Parathyroid adenoma (tissue), 2 donors: ENCODE data around the gene RNF215.
"Not testable (repeated sequence)": the region's sequence is repeated elsewhere in the genome, so short reads cannot be mapped to it uniquely, and the experiment has no call there.

Experiments
- H2AFZ ChIP-seq: fragments of 300-600 bp; sonication (generic); one replicate; pipeline ENCODE4 v1.7.0; 2017; ENCODE audit warnings: antibody characterized with exemption, mild to moderate bottlenecking
- H3K27ac ChIP-seq: fragments of 300-600 bp; sonication (generic); one replicate; pipeline ENCODE4 v1.7.0; 2017
- H3K27me3 ChIP-seq: fragments of 300-600 bp; sonication (generic); one replicate; pipeline ENCODE4 v1.7.0; 2017; ENCODE audit warnings: low read length; ENCODE audit not compliant: control insufficient read depth, insufficient read depth
- H3K36me3 ChIP-seq: fragments of 300-600 bp; sonication (generic); one replicate; pipeline ENCODE4 v1.7.0; 2017; ENCODE audit warnings: low read length; ENCODE audit not compliant: control insufficient read depth, insufficient read depth
- H3K4me1 ChIP-seq: fragments of 300-600 bp; sonication (generic); one replicate; pipeline ENCODE4 v1.7.0; 2017; ENCODE audit warnings: control low read depth
- H3K4me2 ChIP-seq: fragments of 300-600 bp; sonication (generic); one replicate; pipeline ENCODE4 v1.7.0; 2017; ENCODE audit warnings: low read length
- H3K4me3 ChIP-seq: fragments of 300-600 bp; sonication (generic); one replicate; pipeline ENCODE4 v1.7.0; 2017; ENCODE audit warnings: low read depth, low read length
- H3K79me2 ChIP-seq: fragments of 300-600 bp; sonication (generic); one replicate; pipeline ENCODE4 v1.7.0; 2017; ENCODE audit warnings: control low read depth
- H3K9ac ChIP-seq: fragments of 300-600 bp; sonication (generic); one replicate; pipeline ENCODE4 v1.7.0; 2017; ENCODE audit warnings: mild to moderate bottlenecking
- H3K9me3 ChIP-seq: fragments of 300-600 bp; sonication (generic); one replicate; pipeline ENCODE4 v1.7.0; 2017; ENCODE audit warnings: low read length; ENCODE audit not compliant: control insufficient read depth
- TF ChIP-seq, protein P1 (sequence below): fragments of 300-600 bp; sonication (generic); IDR thresholded peaks from one replicate; pipeline ENCODE4 v1.7.0; 2017; ENCODE audit warnings: antibody characterized with exemption, mild to moderate bottlenecking
- donor health status: primary hyperparathyroidism.

RNF215 gene

DNA sequence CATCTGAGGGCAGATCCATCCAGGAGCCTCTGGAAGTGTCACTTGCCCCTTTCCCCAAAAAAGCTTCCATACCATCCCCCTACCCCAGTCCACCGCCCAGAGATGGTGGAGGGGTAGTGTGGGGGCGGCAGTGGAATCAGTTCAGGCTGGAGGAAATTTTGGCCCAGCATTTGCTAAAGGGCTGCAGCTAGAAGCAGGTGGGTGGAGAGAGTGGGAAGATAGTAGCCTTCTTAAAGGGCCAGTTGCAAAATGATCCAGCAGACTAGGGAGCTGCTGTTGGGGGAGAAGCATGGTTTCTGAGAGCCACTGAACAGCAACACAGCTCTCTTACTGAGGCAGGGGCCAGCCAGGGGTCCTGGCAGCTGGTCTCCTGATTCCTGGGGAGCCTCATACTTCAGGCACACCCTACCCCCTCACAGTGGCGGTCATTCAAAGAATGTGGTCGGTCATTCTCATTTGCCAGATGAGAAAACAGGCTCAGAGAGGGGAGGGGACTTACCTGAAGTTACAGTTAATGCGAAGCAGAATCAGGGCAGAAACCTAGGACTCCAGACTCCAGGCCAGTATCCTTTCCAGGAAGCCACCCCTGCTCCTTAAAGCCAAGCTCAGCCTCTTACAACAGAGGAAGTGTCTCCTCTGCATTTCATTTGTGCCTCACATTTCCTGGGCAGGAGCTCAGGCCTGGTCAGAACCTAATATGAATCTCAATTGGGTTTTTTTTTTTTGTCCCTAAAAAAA is 15.0 kb upstream of the RNF215 start:
- H3K27ac ChIP-seq = no peak overlapping the region
- no peaks in the 10 kb centered on the region for H3K36me3 ChIP-seq
- H3K9ac ChIP-seq = no peak overlapping the region
- no peaks in the 10 kb centered on the region for H3K9me3 ChIP-seq
- H3K27me3 ChIP-seq = no peaks in the 10 kb centered on the region
- no peak overlapping the region for H3K4me3 ChIP-seq
- no peak overlapping the region for H3K4me2 ChIP-seq
- no peak overlapping the region for H2AFZ ChIP-seq
- TF ChIP-seq, protein P1, sequence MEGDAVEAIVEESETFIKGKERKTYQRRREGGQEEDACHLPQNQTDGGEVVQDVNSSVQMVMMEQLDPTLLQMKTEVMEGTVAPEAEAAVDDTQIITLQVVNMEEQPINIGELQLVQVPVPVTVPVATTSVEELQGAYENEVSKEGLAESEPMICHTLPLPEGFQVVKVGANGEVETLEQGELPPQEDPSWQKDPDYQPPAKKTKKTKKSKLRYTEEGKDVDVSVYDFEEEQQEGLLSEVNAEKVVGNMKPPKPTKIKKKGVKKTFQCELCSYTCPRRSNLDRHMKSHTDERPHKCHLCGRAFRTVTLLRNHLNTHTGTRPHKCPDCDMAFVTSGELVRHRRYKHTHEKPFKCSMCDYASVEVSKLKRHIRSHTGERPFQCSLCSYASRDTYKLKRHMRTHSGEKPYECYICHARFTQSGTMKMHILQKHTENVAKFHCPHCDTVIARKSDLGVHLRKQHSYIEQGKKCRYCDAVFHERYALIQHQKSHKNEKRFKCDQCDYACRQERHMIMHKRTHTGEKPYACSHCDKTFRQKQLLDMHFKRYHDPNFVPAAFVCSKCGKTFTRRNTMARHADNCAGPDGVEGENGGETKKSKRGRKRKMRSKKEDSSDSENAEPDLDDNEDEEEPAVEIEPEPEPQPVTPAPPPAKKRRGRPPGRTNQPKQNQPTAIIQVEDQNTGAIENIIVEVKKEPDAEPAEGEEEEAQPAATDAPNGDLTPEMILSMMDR = no peak
- no peaks in the 10 kb centered on the region for H3K79me2 ChIP-seq
- H3K4me1 ChIP-seq = peaks cover 3% of the 10 kb centered on the region

DNA sequence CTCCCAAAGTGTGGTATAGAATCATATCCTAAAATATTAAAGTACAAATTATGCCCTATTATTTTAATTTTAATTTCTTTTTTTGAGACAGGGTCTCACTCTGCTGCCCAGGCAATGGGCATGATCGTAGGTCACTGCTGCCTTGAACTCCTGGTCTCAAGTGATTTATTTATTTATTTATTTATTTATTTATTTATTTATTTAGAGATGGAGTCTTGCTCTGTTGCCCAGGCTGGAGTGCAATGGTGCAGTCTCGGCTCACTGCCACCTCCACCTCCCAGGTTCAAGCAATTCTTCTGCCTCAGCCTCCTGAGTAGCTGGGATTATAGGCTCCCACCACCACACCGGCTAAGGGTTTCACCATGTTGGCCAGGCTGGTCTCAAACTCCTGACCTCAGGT is 13.8 kb upstream of the RNF215 start:
- H2AFZ ChIP-seq, H3K4me3 ChIP-seq, H3K79me2 ChIP-seq, H3K9ac ChIP-seq, H3K4me1 ChIP-seq, H3K27ac ChIP-seq, H3K36me3 ChIP-seq, H3K27me3 ChIP-seq, H3K4me2 ChIP-seq, H3K9me3 ChIP-seq: not testable (repeated sequence)

DNA sequence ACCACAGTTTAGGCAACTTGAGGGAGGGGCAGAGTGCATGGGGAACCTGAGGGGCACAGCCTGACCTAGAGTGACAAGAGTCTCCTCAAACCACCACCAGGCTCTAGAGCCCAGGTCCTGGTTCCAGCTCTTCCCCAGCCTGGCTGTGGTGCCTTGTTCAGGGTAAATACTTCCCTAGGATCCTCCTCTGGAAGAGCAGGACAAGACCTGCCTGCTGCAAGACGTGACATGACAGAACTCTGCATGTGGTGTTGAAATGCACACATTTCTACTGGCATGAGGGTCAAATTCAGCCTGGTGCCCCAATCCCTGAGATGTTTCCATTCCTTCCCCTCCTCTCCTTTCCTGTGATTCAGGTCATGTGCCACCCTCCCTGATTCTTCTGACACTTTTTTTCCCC is 12.9 kb upstream of the RNF215 start:
- Histone ChIP-seq H3K9me3 (no peaks in the 10 kb centered on the region), H3K27me3 (no peaks in the 10 kb centered on the region), H2AFZ (no peak overlapping the region), H3K4me3 (no peak overlapping the region), H3K9ac (no peak overlapping the region), H3K36me3 (no peaks in the 10 kb centered on the region), H3K4me2 (no peak overlapping the region), H3K79me2 (no peaks in the 10 kb centered on the region), H3K27ac (no peak overlapping the region), H3K4me1 (peaks cover 3% of the 10 kb centered on the region)
- TF ChIP-seq, protein P1 = no peak

DNA sequence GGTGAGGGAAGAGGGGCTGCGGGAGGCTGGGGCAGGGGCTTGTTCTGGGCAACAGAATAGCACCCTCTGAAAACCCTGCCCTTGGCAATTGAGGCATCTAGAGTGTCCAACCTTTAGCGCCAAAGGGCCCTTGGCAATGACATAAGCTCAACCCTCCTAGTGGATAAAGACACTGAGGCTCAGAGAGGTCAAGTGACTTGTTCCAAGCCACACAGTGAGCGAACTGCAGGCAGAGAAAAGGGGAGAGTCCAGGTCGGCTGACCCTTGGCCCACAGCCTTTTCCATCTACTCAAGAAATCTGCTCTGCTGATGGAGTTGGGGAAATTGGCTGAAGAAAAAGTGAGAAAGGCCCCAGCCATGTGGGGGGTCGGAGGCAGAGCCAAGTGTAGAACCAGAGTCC is 12.5 kb upstream of the RNF215 start:
- Histone ChIP-seq H3K4me3 (no peak overlapping the region), H3K36me3 (no peaks in the 10 kb centered on the region), H3K4me1 (peaks cover 3% of the 10 kb centered on the region), H3K4me2 (no peak overlapping the region), H3K9me3 (no peaks in the 10 kb centered on the region), H3K79me2 (no peaks in the 10 kb centered on the region), H2AFZ (no peak overlapping the region), H3K27me3 (no peaks in the 10 kb centered on the region), H3K9ac (no peak overlapping the region), H3K27ac (no peak overlapping the region)
- TF ChIP-seq, protein P1 = no peak

DNA sequence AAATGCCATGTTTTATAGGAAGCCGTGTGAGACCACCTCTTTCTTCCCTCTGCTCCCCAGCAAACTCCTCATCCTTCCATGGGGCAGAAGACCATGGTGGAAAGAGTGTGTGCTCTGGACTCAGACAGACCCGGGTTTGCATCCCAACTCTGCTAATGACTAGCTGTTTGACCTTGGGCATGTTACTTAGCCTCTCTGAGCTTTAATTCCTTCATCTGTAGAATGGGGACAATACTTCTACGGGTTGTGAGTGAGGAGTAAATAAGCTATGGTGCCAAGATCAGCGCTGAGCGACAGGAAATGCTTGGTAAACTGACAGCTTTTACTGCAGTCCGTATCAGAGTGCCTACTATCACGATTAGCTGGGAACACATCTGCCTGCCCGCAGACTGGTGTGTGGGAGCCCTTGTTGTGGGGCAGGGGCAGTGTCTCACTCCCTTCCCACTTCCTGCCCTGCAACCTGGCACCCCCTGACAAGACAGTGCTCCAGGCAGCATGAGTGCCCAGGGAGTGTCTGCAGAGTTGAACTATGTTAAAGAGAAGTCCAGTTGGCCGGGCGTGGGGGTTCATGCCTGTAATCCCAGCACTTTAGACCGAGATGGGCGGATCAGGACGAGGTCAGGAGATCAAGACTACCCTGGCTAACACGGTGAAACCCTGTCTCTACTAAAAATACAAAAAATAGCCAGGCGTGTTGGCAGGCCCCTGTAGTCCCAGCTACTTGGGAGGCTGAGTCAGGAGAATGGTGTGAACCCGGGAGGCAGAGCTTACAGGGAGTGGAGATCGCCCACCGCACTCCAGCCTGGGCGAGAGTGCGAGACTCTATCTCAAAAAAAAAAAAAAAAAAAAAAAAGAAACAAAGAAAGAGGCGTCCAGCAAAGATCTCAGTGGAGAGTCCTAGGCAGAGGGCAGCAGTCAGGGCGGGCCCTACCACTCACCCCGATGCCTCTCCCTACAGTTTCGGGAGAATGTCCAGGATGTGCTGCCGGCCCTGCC is 11.8 kb upstream of the RNF215 start:
- Histone ChIP-seq H2AFZ (no peak overlapping the region), H3K27me3 (no peaks in the 10 kb centered on the region), H3K27ac (no peak overlapping the region), H3K4me1 (no peaks in the 10 kb centered on the region), H3K4me3 (no peak overlapping the region), H3K9ac (no peak overlapping the region), H3K4me2 (no peak overlapping the region), H3K9me3 (no peaks in the 10 kb centered on the region), H3K36me3 (no peaks in the 10 kb centered on the region), H3K79me2 (no peaks in the 10 kb centered on the region)
- TF ChIP-seq, protein P1 = no peak
